ENCODE measurements around the gene RNF213. TPM values are rescaled to one million over a fixed set of nuclear protein-coding genes. Genes with fewer than 3 reads are reported as not detected.
"Not testable (repeated sequence)": the region's sequence is repeated elsewhere in the genome, so short reads cannot be mapped to it uniquely, and the experiment has no call there.

Gene RNF213
- total and polyA plus RNA-seq, 7 donors, result 7.8 to 138 (median 50.4) TPM

GRCh38 chr17:80297996-80298560 is 37.4 kb downstream of the RNF213 start:
- Histone ChIP-seq H3K9me3 (peaks cover 0 to under 1% (median 0%) of the 10 kb centered on the region in 4 donors), H3K36me3 (peaks cover 59 to 100% (median 76%) of the 10 kb centered on the region in 4 donors), H3K4me1 (no peaks in the 10 kb centered on the region), H3K27me3 (no peaks in the 10 kb centered on the region), H3K4me3 (no peak overlapping the region), H3K27ac (no peak overlapping the region)
- WGBS, 2 donors, result 91 to 95% methylated on average over 19 of the region's 19 CpGs
- no peak for DNase-seq
- intact Hi-C loops (cut with DNase I), result no loop called here
- TF ChIP-seq EP300 (IDR thresholded peaks at IDR 0.05), result no peak
- no peak for TF ChIP-seq POLR2AphosphoS5 (IDR thresholded peaks at IDR 0.05)
- TF ChIP-seq CTCF (IDR thresholded peaks at IDR 0.05), result no peak
- TF ChIP-seq POLR2A (IDR thresholded peaks at IDR 0.05), result no peak

DNA sequence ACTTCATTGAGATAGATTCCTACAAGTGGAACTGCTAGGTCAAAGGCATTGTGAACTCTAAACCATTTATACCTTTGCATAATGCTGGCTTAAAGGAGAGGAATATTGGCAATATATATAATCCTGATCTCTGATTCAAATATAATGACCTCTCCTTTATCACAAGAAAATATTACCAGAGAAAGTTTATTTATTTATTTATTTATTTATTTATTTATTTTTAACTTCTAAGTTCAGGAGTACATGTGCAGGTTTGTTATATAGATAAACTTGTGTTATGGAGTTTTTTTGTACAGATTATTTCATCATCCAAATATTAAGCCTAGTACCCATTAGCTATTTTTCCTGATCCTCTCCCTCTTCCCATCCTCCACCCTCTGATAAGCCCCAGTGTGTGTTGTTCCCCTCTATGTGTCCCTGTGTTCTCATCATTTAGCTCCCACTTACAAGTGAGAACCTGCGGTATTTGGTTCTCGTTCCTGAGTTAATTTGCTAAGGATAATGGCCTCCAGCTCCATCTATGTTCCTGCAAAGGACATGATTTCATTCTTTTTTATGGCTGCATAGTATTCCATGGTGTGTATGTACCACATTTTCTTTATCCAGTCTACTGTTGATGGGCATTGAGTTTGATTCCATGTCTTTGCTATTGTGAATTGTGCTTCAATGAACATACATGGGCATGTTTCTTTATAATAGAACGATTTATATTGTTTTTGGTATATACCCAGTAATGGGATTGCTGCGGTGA is 38.9 kb downstream of the RNF213 start:
- H3K9me3 ChIP-seq; intact Hi-C loops (cut with DNase I); DNase-seq; H3K27ac ChIP-seq; H3K4me3 ChIP-seq; H3K4me1 ChIP-seq; H3K27me3 ChIP-seq: not testable (repeated sequence)
- peaks cover 67 to 100% (median 78%) of the 10 kb centered on the region in 4 donors for H3K36me3 ChIP-seq
- WGBS, 2 donors, result 97 to 98% methylated on average over 4 of the region's 4 CpGs

DNA sequence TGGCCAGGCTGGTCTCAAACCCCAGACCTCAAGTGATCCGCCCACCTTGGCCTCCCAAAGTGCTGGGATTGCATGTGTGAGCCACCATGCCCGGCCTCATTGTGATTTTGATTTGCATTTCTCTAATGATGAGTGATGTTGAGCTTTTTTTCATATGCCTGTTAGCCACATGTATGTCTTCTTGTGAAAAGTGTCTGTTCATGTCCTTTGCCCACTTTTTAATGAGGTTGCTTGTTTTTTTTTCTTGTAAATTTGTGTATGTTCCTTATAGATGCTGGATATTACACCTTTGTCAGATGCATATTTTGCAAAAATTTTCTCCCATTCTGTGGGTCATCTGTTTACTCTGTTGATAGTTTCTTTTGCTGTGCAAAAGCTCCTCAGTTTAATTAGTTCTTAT is 40.1 kb downstream of the RNF213 start:
- H3K4me3 ChIP-seq; intact Hi-C loops (cut with DNase I); H3K27me3 ChIP-seq; H3K4me1 ChIP-seq; DNase-seq; H3K9me3 ChIP-seq; H3K27ac ChIP-seq: not testable (repeated sequence)
- H3K36me3 ChIP-seq, result peaks cover 55 to 100% (median 75%) of the 10 kb centered on the region in 4 donors
- 92 to 96% methylated on average over 2 of the region's 2 CpGs for WGBS, 2 donors

DNA sequence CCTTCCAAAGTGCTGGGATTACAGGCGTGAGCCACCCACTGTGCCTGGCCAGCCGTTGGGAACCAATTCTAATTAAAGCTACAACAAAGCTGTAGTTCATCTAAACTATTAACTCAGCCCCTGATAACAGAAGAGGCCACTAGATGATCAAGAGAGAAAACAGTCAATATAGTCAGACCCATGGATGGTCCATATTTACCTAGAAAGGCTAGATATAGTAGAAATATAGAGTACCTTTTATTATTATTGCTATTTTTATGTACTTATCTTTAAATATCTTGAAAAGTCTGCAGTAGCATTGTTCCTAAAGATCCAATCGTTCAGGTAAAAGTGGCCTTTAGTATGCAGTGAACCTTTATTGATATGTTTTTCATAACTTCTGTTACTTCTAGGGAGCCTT is 43.2 kb downstream of the RNF213 start:
- DNase-seq, result no peak
- H3K36me3 ChIP-seq, result peaks cover 33 to 99% (median 66%) of the 10 kb centered on the region in 4 donors
- TF ChIP-seq POLR2AphosphoS5 (IDR thresholded peaks at IDR 0.05), result no peak
- no peak for TF ChIP-seq CTCF (IDR thresholded peaks at IDR 0.05)
- TF ChIP-seq EP300 (IDR thresholded peaks at IDR 0.05), result no peak
- TF ChIP-seq POLR2A (IDR thresholded peaks at IDR 0.05), result no peak
- no peaks in the 10 kb centered on the region for H3K27me3 ChIP-seq
- no peak overlapping the region for H3K4me3 ChIP-seq
- intact Hi-C loops (cut with DNase I), result no loop called here
- peaks cover 0 to 9% (median 4%) of the 10 kb centered on the region in 4 donors for H3K9me3 ChIP-seq
- no peak overlapping the region for H3K27ac ChIP-seq
- WGBS, 2 donors, result 95 to 97% methylated on average over 3 of the region's 3 CpGs
- no peaks in the 10 kb centered on the region for H3K4me1 ChIP-seq

DNA sequence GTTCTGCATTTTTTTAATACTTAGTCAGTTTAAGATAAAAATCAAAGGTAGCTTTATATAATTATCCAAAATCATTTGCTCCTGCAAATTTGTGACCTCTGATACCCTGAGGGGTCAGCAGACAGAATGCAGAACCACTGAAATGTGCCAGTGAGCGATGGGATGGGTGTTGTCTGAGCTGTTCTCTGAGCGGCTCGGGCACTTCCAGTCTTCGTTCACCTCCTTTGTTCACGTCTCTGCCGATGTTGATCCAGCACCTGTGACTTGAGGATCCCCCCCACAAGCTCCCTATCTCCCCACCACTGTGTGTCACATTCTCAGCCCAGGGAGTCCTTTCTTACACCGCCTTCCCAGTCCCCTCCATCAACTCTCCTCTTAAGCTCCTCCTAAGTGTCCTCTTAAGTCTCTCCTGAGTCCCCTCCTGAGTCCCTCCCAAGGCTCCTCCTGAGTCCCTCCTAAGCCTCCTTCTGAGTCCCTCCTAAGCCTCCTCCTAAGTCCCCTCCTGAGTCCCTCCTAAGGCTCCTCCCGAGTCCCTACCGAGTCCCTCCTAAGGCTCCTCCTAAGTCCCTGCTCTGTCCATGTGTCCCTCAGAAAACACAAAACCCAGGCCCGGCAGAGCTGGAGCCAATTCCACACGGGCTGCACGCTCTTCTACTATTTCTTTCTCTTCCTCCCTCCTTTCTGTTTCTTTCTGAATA is 47.5 kb downstream of the RNF213 start:
- no peak for TF ChIP-seq POLR2A (IDR thresholded peaks at IDR 0.05)
- no peak for TF ChIP-seq CTCF (IDR thresholded peaks at IDR 0.05)
- TF ChIP-seq EP300 (IDR thresholded peaks at IDR 0.05), result no peak
- TF ChIP-seq POLR2AphosphoS5 (IDR thresholded peaks at IDR 0.05), result no peak
- Histone ChIP-seq H3K36me3 (peaks cover 24 to 96% (median 66%) of the 10 kb centered on the region in 4 donors), H3K4me3 (no peak overlapping the region), H3K27ac (peak overlapping the region in 1 of 4 donors; percentile 41), H3K9me3 (peaks cover 0 to 8% (median 4%) of the 10 kb centered on the region in 4 donors), H3K27me3 (no peaks in the 10 kb centered on the region), H3K4me1 (no peaks in the 10 kb centered on the region)
- peak; percentile 50 for DNase-seq
- WGBS, 2 donors, result 91 to 95% methylated on average over 12 of the region's 12 CpGs
- intact Hi-C loops (cut with DNase I), result no loop called here
